Mammary epithelial cell (primary cell): ENCODE results near the gene FCER1G.

Experiments
- CTCF ChIP-seq, 2 donors: IDR thresholded peaks in 1 of 2; conservative IDR thresholded peaks in 1 of 2; 2 replicates each; pipeline ENCODE4 v1.5.1; 2011 to 2012; ENCODE audit warnings: inconsistent platforms in 2 of 2, low read length in 2 of 2, mild to moderate bottlenecking in 2 of 2, control low read depth in 1 of 2, low read depth in 1 of 2; ENCODE audit not compliant: insufficient read depth in 1 of 2; ENCODE audit errors: extremely low read depth in 1 of 2
- EZH2 ChIP-seq: IDR thresholded peaks from 2 replicates; pipeline ENCODE4 v1.6.1; 2012; ENCODE audit warnings: low read length, inconsistent platforms, borderline replicate concordance

- TF ChIP-seq CTCF (conservative IDR thresholded peaks at IDR 0.05 in 1 of 2, IDR thresholded peaks at IDR 0.05 in 1 of 2; ENCODE audit: extremely low read depth in 1 of 2, insufficient read depth in 1 of 2, low read depth in 1 of 2, low read length in 2 of 2) (no peak), EZH2 (no peak)
Measured at GRCh38 chr1:161185732-161186311, 29.3 kb upstream of the FCER1G start.
